MM.1S (cell line): ENCODE results near the gene DUSP14.

ENCODE experiments used
- DNase-seq: peaks from one replicate; pipeline ENCODE4 v3.0.0-alpha.2; 2015
- H2AFZ ChIP-seq: fragments of 300-600 bp; sonication (generic); 2 replicates; pipeline ENCODE4 v1.6.0; 2016; ENCODE audit warnings: antibody characterized with exemption, low read length
- H3F3A ChIP-seq: fragments of 300-600 bp; sonication (generic); 2 replicates; pipeline ENCODE4 v1.6.1; 2016; ENCODE audit warnings: mild to moderate bottlenecking, antibody characterized with exemption, low read length, moderate library complexity, mixed read lengths; ENCODE audit not compliant: insufficient read depth
- H3K27ac ChIP-seq: fragments of 300-600 bp; sonication (generic); 2 replicates; pipeline ENCODE4 v1.5.1; 2016; ENCODE audit warnings: mild to moderate bottlenecking, low read length
- H3K27me3 ChIP-seq: fragments of 300-600 bp; sonication (generic); replicated peaks from 2 replicates; pipeline ENCODE4 v1.6.0; 2016; ENCODE audit warnings: low read length; ENCODE audit not compliant: insufficient read depth
- H3K36me3 ChIP-seq: fragments of 300-600 bp; sonication (generic); replicated peaks from 2 replicates; pipeline ENCODE4 v1.6.1; 2016; ENCODE audit warnings: mild to moderate bottlenecking, low read length, mixed read lengths; ENCODE audit not compliant: insufficient read depth
- H3K4me1 ChIP-seq: fragments of 300-600 bp; sonication (generic); 2 replicates; pipeline ENCODE4 v1.6.1; 2016; ENCODE audit warnings: low read length, mixed read lengths
- H3K4me2 ChIP-seq: fragments of 300-600 bp; sonication (generic); 2 replicates; pipeline ENCODE4 v1.6.0; 2016; ENCODE audit warnings: low read depth, low read length
- H3K4me3 ChIP-seq: fragments of 300-600 bp; sonication (generic); 2 replicates; pipeline ENCODE4 v1.5.1; 2016; ENCODE audit warnings: low read length, mixed read lengths
- H3K79me2 ChIP-seq: fragments of 300-600 bp; sonication (generic); 2 replicates; pipeline ENCODE4 v1.6.1; 2016; ENCODE audit warnings: mixed run types, low read length, mixed read lengths
- H3K9ac ChIP-seq: fragments of 300-600 bp; sonication (generic); 2 replicates; pipeline ENCODE4 v1.6.1; 2016; ENCODE audit warnings: low read length, mixed read lengths
- H3K9me2 ChIP-seq: fragments of 300-600 bp; sonication (generic); replicated peaks from 2 replicates; pipeline ENCODE4 v1.6.1; 2016; ENCODE audit warnings: mild to moderate bottlenecking, low read length, mixed read lengths; ENCODE audit not compliant: insufficient read depth
- H3K9me3 ChIP-seq: fragments of 300-600 bp; sonication (generic); replicated peaks from 2 replicates; pipeline ENCODE4 v1.6.1; 2016; ENCODE audit warnings: mild to moderate bottlenecking, low read length, mixed read lengths; ENCODE audit not compliant: insufficient read depth
- H4K20me1 ChIP-seq: fragments of 300-600 bp; sonication (generic); 2 replicates; pipeline ENCODE4 v1.6.1; 2016; ENCODE audit warnings: mild to moderate bottlenecking, low read length, moderate library complexity, mixed read lengths; ENCODE audit not compliant: insufficient read depth
- EZH2 ChIP-seq: fragments of 300-600 bp; sonication (generic); optimal IDR thresholded peaks from 2 replicates; pipeline ENCODE3; 2017; ENCODE audit warnings: low read depth, mild to moderate bottlenecking, antibody characterized with exemption, low read length, mixed read lengths
- EZH2phosphoT487 ChIP-seq: fragments of 300-600 bp; sonication (generic); IDR thresholded peaks from 2 replicates; pipeline ENCODE4 v1.6.1; 2018; ENCODE audit warnings: antibody characterized with exemption, low read length
- TF ChIP-seq, protein P1 (sequence below): fragments of 300-600 bp; sonication (generic); IDR thresholded peaks from 2 replicates; pipeline ENCODE4 v1.5.1; 2016; ENCODE audit warnings: antibody characterized with exemption, low read length, mixed read lengths

Gene DUSP14

DNA sequence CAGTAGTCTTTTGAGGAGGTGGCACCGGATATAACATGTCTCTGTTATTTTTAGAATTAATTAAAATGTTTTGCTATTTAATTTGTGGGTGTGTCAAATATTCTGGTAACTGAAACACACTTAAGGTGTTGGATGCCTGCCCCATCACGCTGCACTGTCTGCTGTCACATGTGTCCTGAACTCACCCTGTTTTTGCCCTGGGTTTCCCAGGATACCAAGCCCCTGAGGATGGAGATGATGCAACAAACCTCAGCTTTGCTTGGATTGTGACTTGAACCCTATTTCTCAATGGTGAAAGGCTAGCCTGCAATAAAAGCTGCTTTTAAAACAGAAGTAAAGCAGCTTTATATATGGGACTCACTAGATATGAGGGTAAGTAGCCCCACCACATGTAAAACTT is 11.5 kb upstream of the DUSP14 start:
- no peak for DNase-seq
- no peak overlapping the region for H3K9ac ChIP-seq
- H2AFZ ChIP-seq, result no peak overlapping the region

DNA sequence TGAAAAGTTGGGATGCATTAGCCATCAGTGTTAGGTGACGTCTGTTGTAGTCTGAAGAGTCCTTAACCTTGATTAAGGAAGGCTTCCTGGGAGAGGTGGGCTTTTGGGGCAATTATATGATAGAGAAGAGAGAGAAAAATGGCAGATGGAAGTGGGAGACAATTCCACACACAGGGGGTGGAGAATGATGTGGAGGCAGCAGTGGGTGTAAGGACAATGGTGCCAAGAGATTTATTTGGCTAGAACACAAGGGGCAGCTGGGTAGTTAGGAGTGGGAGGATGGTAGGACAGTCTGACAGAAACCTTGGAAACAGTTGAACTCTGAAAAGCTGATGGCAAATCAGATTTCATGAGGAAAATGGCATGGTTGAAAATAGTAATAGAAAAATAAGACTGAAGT is 10.7 kb upstream of the DUSP14 start:
- Histone ChIP-seq H4K20me1 (no peaks in the 10 kb centered on the region), H3F3A (no peaks in the 10 kb centered on the region), H3K27ac (no peak overlapping the region), H3K4me1 (no peaks in the 10 kb centered on the region), H3K9me3 (no peaks in the 10 kb centered on the region), H2AFZ (no peak overlapping the region), H3K36me3 (0 out of 2 replicates have a peak, but pooled peaks cover 8% of the 10 kb centered on the region), H3K9ac (no peak overlapping the region), H3K79me2 (no peaks in the 10 kb centered on the region), H3K27me3 (no peaks in the 10 kb centered on the region), H3K4me3 (no peak overlapping the region), H3K4me2 (no peak overlapping the region), H3K9me2 (no peaks in the 10 kb centered on the region)
- no peak for DNase-seq
- TF ChIP-seq, protein P1, sequence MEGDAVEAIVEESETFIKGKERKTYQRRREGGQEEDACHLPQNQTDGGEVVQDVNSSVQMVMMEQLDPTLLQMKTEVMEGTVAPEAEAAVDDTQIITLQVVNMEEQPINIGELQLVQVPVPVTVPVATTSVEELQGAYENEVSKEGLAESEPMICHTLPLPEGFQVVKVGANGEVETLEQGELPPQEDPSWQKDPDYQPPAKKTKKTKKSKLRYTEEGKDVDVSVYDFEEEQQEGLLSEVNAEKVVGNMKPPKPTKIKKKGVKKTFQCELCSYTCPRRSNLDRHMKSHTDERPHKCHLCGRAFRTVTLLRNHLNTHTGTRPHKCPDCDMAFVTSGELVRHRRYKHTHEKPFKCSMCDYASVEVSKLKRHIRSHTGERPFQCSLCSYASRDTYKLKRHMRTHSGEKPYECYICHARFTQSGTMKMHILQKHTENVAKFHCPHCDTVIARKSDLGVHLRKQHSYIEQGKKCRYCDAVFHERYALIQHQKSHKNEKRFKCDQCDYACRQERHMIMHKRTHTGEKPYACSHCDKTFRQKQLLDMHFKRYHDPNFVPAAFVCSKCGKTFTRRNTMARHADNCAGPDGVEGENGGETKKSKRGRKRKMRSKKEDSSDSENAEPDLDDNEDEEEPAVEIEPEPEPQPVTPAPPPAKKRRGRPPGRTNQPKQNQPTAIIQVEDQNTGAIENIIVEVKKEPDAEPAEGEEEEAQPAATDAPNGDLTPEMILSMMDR, result no peak
- TF ChIP-seq EZH2phosphoT487 (no peak), EZH2 (no peak)

More for the DNA sequence above, 11.5 kb upstream of the DUSP14 start:
- Histone ChIP-seq H3K4me1 (no peaks in the 10 kb centered on the region), H3K36me3 (0 out of 2 replicates have a peak, but pooled peaks cover 11% of the 10 kb centered on the region), H3K9me3 (no peaks in the 10 kb centered on the region), H3K4me2 (no peak overlapping the region), H4K20me1 (no peaks in the 10 kb centered on the region), H3K9me2 (no peaks in the 10 kb centered on the region), H3K4me3 (no peak overlapping the region), H3K27ac (no peak overlapping the region), H3K79me2 (no peaks in the 10 kb centered on the region), H3K27me3 (no peaks in the 10 kb centered on the region), H3F3A (no peaks in the 10 kb centered on the region)
- TF ChIP-seq, protein P1, result no peak
- TF ChIP-seq EZH2 (no peak), EZH2phosphoT487 (no peak)

DNA sequence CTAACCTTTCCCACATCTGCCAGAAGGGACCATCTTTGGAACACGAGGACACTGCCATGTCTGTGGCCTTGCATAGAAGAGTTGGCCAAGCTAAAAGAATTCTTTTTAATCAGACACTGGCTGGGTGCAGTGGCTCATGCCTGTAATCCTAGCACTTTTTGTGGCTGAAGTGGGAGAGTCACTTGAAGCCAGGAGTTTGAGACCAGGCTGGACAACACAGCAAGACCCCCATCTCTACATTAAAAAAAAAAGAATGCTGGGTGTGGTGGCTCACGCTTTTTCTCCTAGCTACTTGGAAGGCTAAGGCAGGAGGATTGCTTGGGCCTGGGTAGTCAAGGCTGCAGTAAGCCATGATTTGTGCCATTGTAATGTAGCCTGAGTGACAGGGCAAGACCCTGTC is 9.3 kb upstream of the DUSP14 start:
- Histone ChIP-seq H3F3A (no peaks in the 10 kb centered on the region), H3K79me2 (no peaks in the 10 kb centered on the region), H3K27ac (no peak overlapping the region), H3K4me2 (no peak overlapping the region), H3K27me3 (no peaks in the 10 kb centered on the region), H4K20me1 (no peaks in the 10 kb centered on the region), H3K9ac (no peak overlapping the region), H3K9me2 (no peaks in the 10 kb centered on the region), H3K36me3 (0 out of 2 replicates have a peak, but pooled peaks cover 3% of the 10 kb centered on the region), H3K4me3 (no peak overlapping the region), H2AFZ (no peak overlapping the region), H3K9me3 (no peaks in the 10 kb centered on the region), H3K4me1 (no peaks in the 10 kb centered on the region)
- DNase-seq, result no peak
- TF ChIP-seq EZH2phosphoT487, result no peak
- TF ChIP-seq EZH2, result no peak
- TF ChIP-seq, protein P1, result no peak
